ENCODE results near the gene TRPM8. TPM values are rescaled to one million over a fixed set of nuclear protein-coding genes. Genes with fewer than 3 reads are reported as not detected.

Gene TRPM8
- polyA plus RNA-seq, 1 donor (not counting 4 experiments of a cell fraction or from before 2014, with no cell fraction given) = 0.04 TPM

- Histone ChIP-seq H3K4me3 (ENCODE audit: control insufficient read depth in 2 of 3, extremely low read depth in 1 of 3, insufficient read depth in 2 of 3, low read depth in 1 of 3, low read length in 3 of 3) (no peak overlapping the region), H3K27me3 (ENCODE audit: control insufficient read depth, extremely low read depth, insufficient read depth, low read length) (peaks cover 5% of the 10 kb centered on the region), H3K36me3 (ENCODE audit: control insufficient read depth in 2 of 2, extremely low read depth in 1 of 2, insufficient read depth in 2 of 2, low read length in 2 of 2) (no peaks in the 10 kb centered on the region), H2AFZ (ENCODE audit: control insufficient read depth, low read length) (no peak overlapping the region), H3K9me3 (ENCODE audit: control insufficient read depth, low read depth, low read length) (no peaks in the 10 kb centered on the region), H3K9ac (ENCODE audit: control insufficient read depth, extremely low read depth, insufficient read depth, low read length) (no peak overlapping the region), H3K4me2 (ENCODE audit: control insufficient read depth, extremely low read depth, insufficient read depth, low read depth, low read length) (no peak overlapping the region), H3K4me1 (ENCODE audit: control insufficient read depth, extremely low read depth, insufficient read depth, low read length) (no peaks in the 10 kb centered on the region), H4K20me1 (ENCODE audit: control insufficient read depth, extremely low read depth, insufficient read depth, low read length) (no peaks in the 10 kb centered on the region), H3K27ac (ENCODE audit: control insufficient read depth, insufficient read depth, low read length) (no peak overlapping the region), H3K79me2 (ENCODE audit: control insufficient read depth, insufficient read depth, low read length) (no peaks in the 10 kb centered on the region), H3K9me1 (ENCODE audit: control insufficient read depth, extremely low read depth, insufficient read depth, low read length) (no peaks in the 10 kb centered on the region)
- DNase-seq (ENCODE audit: low read depth, low spot score) = no peak
- dilution Hi-C loops (cut with MboI; ENCODE audit: extremely low pct_ligation_motif_present, low sequenced_read_pairs) = no loop called here
- TF ChIP-seq CTCF (optimal IDR thresholded peaks at IDR 0.05 in 1 of 3, IDR thresholded peaks at IDR 0.05 in 1 of 3, conservative IDR thresholded peaks at IDR 0.05 in 1 of 3; ENCODE audit: extremely low read depth in 1 of 3, insufficient read depth in 2 of 3, low read length in 3 of 3) (no peak), EZH2 (IDR thresholded peaks at IDR 0.05; ENCODE audit: low read length) (no peak)
- FAIRE-seq = no peak
Measured at GRCh38 chr2:233945146-233945545, 28.0 kb downstream of the TRPM8 start.

DNA sequence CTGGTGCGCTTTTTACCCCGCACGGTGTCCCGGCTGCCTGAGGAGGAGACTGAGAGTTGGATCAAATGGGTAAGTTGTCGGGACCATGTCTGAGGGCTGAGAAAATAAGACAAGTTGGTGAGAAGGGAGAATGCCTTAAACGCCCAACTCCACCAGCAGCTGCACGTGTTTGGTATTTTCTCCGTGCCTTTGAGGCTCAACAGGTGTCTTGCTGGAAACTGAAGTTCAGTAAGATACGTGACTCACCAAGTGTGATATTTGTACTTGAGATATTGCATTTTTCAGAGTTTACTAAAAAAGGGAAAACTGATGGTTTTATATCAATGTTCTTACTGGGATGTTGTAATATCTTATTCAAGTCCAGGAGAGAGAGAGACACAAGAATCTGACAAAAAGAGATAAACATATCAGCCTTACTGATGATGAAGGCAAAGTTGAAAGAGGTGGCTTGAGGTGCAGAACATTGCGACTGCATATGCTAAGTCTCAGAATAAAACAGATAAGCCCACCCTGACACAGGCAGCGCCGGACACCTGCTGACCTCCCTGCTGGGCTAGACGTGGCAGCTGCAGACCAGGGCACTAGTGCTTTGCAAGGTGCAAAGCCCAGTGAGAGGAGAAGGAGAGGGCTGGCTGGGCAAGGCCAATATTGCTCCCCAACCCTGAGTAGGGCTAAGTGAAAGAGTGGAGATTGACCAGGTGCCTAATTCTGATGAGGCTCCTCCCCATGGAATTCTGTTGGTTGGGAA, 33.1 kb downstream of the TRPM8 start:
- no peaks in the 10 kb centered on the region for H4K20me1 ChIP-seq (ENCODE audit: control insufficient read depth, extremely low read depth, insufficient read depth, low read length)
- no peak overlapping the region for H2AFZ ChIP-seq (ENCODE audit: control insufficient read depth, low read length)
- no peak overlapping the region for H3K4me3 ChIP-seq (ENCODE audit: control insufficient read depth in 2 of 3, extremely low read depth in 1 of 3, insufficient read depth in 2 of 3, low read depth in 1 of 3, low read length in 3 of 3)
- H3K27me3 ChIP-seq (ENCODE audit: control insufficient read depth, extremely low read depth, insufficient read depth, low read length) = peaks cover 10% of the 10 kb centered on the region
- no peaks in the 10 kb centered on the region for H3K9me3 ChIP-seq (ENCODE audit: control insufficient read depth, low read depth, low read length)
- no peaks in the 10 kb centered on the region for H3K9me1 ChIP-seq (ENCODE audit: control insufficient read depth, extremely low read depth, insufficient read depth, low read length)
- no peaks in the 10 kb centered on the region for H3K36me3 ChIP-seq (ENCODE audit: control insufficient read depth in 2 of 2, extremely low read depth in 1 of 2, insufficient read depth in 2 of 2, low read length in 2 of 2)
- TF ChIP-seq EZH2 (IDR thresholded peaks at IDR 0.05; ENCODE audit: low read length) = no peak
- TF ChIP-seq CTCF (optimal IDR thresholded peaks at IDR 0.05 in 1 of 3, IDR thresholded peaks at IDR 0.05 in 1 of 3, conservative IDR thresholded peaks at IDR 0.05 in 1 of 3; ENCODE audit: extremely low read depth in 1 of 3, insufficient read depth in 2 of 3, low read length in 3 of 3) = no peak
- H3K79me2 ChIP-seq (ENCODE audit: control insufficient read depth, insufficient read depth, low read length) = no peaks in the 10 kb centered on the region
- no peak overlapping the region for H3K9ac ChIP-seq (ENCODE audit: control insufficient read depth, extremely low read depth, insufficient read depth, low read length)
- H3K27ac ChIP-seq (ENCODE audit: control insufficient read depth, insufficient read depth, low read length) = no peak overlapping the region
- FAIRE-seq = no peak
- no peaks in the 10 kb centered on the region for H3K4me1 ChIP-seq (ENCODE audit: control insufficient read depth, extremely low read depth, insufficient read depth, low read length)
- H3K4me2 ChIP-seq (ENCODE audit: control insufficient read depth, extremely low read depth, insufficient read depth, low read depth, low read length) = no peak overlapping the region
- no peak for DNase-seq (ENCODE audit: low read depth, low spot score)
- dilution Hi-C loops (cut with MboI; ENCODE audit: extremely low pct_ligation_motif_present, low sequenced_read_pairs) = loop anchor here (25.0 kb wide), 1 partner anchor 562 kb away; no protein-coding TSS in a partner anchor

All from keratinocyte (primary cell).